Loucy (cell line): Measurements from ENCODE around the gene ANKRD60.

Experiments used
- H2AFZ ChIP-seq: fragments of 200-600 bp; sonication (generic); 2 replicates; pipeline ENCODE4 v1.6.0; 2016; ENCODE audit warnings: antibody characterized with exemption, mild to moderate bottlenecking, low read length, moderate library complexity
- H3F3A ChIP-seq: fragments of 200-600 bp; 2 replicates; pipeline ENCODE4 v1.6.0; 2016; ENCODE audit warnings: antibody characterized with exemption, low read depth, mild to moderate bottlenecking
- H3K27me3 ChIP-seq: fragments of 200-600 bp; sonication (generic); 2 replicates; pipeline ENCODE4 v1.6.1; 2014; ENCODE audit warnings: low read length, mild to moderate bottlenecking; ENCODE audit not compliant: insufficient read depth, poor library complexity, severe bottlenecking
- H3K36me3 ChIP-seq: fragments of 200-600 bp; sonication (generic); 2 replicates; pipeline ENCODE4 v1.6.1; 2016; ENCODE audit warnings: low read length; ENCODE audit not compliant: insufficient read depth
- H3K4me1 ChIP-seq: fragments of 200-600 bp; sonication (generic); 2 replicates; pipeline ENCODE4 v1.5.1; 2014; ENCODE audit warnings: low read length, mild to moderate bottlenecking; ENCODE audit not compliant: insufficient read depth, poor library complexity, severe bottlenecking
- H3K4me2 ChIP-seq: fragments of 200-600 bp; sonication (generic); 2 replicates; pipeline ENCODE4 v1.6.0; 2014; ENCODE audit warnings: antibody characterized with exemption, low read length, low read depth, mild to moderate bottlenecking; ENCODE audit not compliant: poor library complexity, severe bottlenecking
- H3K4me3 ChIP-seq: fragments of 200-600 bp; sonication (generic); 2 replicates; pipeline ENCODE4 v1.5.1; 2014; ENCODE audit warnings: low read length, mild to moderate bottlenecking, mixed read lengths; ENCODE audit not compliant: poor library complexity, severe bottlenecking
- H3K79me2 ChIP-seq: fragments of 200-600 bp; sonication (generic); 2 replicates; pipeline ENCODE4 v1.6.1; 2014; ENCODE audit warnings: low read length; ENCODE audit not compliant: insufficient read depth
- H3K9ac ChIP-seq: fragments of 200-600 bp; sonication (generic); 2 replicates; pipeline ENCODE4 v1.6.0; 2014; ENCODE audit warnings: mild to moderate bottlenecking, low read depth, low read length, moderate library complexity; ENCODE audit not compliant: poor library complexity, severe bottlenecking
- H3K9me2 ChIP-seq: fragments of 200-600 bp; sonication (generic); replicated peaks from 2 replicates; pipeline ENCODE4 v1.6.1; 2016; ENCODE audit warnings: low read depth, low read length, mixed read lengths
- H3K9me3 ChIP-seq: fragments of 200-600 bp; sonication (generic); 2 replicates; pipeline ENCODE4 v1.6.1; 2014; ENCODE audit warnings: mild to moderate bottlenecking, antibody characterized with exemption, low read length, low read depth; ENCODE audit not compliant: insufficient read depth
- H4K20me1 ChIP-seq: fragments of 200-600 bp; sonication (generic); 2 replicates; pipeline ENCODE4 v1.6.0; 2014; ENCODE audit warnings: antibody characterized with exemption, low read length, mild to moderate bottlenecking; ENCODE audit not compliant: insufficient read depth, poor library complexity, severe bottlenecking
- EZH2phosphoT487 ChIP-seq: fragments of 200-600 bp; IDR thresholded peaks from 2 replicates; pipeline ENCODE4 v1.6.1; 2018; ENCODE audit warnings: antibody characterized with exemption, mild to moderate bottlenecking, moderate library complexity, borderline replicate concordance
- TF ChIP-seq, protein P1 (sequence below): fragments of 200-600 bp; sonication (generic); conservative IDR thresholded peaks from 2 replicates; pipeline ENCODE4 v1.5.1; 2014; ENCODE audit warnings: mild to moderate bottlenecking, antibody characterized with exemption, low read length

The ANKRD60 gene

DNA sequence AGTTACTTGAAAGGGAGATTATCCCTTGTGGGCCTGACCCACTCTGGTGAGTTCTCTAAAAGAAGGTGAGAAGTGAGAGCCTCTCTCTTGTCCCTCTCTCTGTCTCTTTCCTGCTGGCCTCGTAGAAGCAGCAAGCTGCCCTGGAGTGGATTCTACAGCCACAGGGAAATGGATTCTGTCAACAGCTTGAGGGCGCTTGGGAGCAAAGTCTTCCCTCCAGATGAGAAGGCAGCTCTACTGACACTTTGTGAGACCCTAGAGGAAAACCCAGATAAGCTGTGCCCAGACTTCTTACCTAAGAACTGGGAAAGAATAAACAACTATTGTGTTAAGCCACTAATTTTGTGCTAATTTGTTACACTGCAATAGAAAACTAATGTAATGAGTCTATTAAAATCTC lies 39.9 kb downstream of the ANKRD60 start:
- no peaks in the 10 kb centered on the region for H3K79me2 ChIP-seq
- no peaks in the 10 kb centered on the region for H3F3A ChIP-seq
- no peak overlapping the region for H2AFZ ChIP-seq
- H3K9me2 ChIP-seq, result no peaks in the 10 kb centered on the region
- no peaks in the 10 kb centered on the region for H4K20me1 ChIP-seq
- no peak overlapping the region for H3K4me3 ChIP-seq
- no peaks in the 10 kb centered on the region for H3K9me3 ChIP-seq
- no peak overlapping the region for H3K9ac ChIP-seq
- no peaks in the 10 kb centered on the region for H3K27me3 ChIP-seq
- no peak for TF ChIP-seq EZH2phosphoT487
- TF ChIP-seq, protein P1, sequence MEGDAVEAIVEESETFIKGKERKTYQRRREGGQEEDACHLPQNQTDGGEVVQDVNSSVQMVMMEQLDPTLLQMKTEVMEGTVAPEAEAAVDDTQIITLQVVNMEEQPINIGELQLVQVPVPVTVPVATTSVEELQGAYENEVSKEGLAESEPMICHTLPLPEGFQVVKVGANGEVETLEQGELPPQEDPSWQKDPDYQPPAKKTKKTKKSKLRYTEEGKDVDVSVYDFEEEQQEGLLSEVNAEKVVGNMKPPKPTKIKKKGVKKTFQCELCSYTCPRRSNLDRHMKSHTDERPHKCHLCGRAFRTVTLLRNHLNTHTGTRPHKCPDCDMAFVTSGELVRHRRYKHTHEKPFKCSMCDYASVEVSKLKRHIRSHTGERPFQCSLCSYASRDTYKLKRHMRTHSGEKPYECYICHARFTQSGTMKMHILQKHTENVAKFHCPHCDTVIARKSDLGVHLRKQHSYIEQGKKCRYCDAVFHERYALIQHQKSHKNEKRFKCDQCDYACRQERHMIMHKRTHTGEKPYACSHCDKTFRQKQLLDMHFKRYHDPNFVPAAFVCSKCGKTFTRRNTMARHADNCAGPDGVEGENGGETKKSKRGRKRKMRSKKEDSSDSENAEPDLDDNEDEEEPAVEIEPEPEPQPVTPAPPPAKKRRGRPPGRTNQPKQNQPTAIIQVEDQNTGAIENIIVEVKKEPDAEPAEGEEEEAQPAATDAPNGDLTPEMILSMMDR, result 0 out of 2 replicates have a peak, but pooled peaks have one; percentile 24
- H3K4me2 ChIP-seq, result no peak overlapping the region
- H3K36me3 ChIP-seq, result no peaks in the 10 kb centered on the region
- H3K4me1 ChIP-seq, result no peaks in the 10 kb centered on the region

DNA sequence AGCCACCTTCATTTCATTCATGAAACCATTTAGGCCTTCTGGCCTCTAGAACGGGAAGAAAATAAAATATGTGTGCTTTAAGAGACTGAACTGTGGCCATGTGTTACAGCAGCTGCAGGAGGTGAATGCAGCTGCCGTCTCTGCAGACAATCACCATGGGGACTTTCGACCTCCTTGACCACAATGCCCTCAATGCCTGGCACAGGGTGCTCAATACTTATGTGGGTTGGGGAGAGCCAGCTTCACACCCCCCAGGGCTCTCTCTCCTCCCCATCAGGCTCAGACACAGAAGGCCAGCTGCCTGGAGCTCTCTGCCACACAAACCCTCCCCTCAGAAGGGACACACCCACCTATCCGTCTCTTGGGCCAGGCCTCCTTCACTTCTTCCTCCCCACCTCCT lies 43.5 kb downstream of the ANKRD60 start:
- Histone ChIP-seq H3K9me2 (no peaks in the 10 kb centered on the region), H3K4me1 (no peaks in the 10 kb centered on the region), H3K4me2 (no peak overlapping the region), H3F3A (no peaks in the 10 kb centered on the region), H3K9ac (no peak overlapping the region), H3K36me3 (no peaks in the 10 kb centered on the region), H3K9me3 (no peaks in the 10 kb centered on the region), H3K79me2 (no peaks in the 10 kb centered on the region), H4K20me1 (no peaks in the 10 kb centered on the region), H2AFZ (no peak overlapping the region), H3K4me3 (no peak overlapping the region), H3K27me3 (no peaks in the 10 kb centered on the region)
- TF ChIP-seq, protein P1, result no peak
- TF ChIP-seq EZH2phosphoT487, result no peak

DNA sequence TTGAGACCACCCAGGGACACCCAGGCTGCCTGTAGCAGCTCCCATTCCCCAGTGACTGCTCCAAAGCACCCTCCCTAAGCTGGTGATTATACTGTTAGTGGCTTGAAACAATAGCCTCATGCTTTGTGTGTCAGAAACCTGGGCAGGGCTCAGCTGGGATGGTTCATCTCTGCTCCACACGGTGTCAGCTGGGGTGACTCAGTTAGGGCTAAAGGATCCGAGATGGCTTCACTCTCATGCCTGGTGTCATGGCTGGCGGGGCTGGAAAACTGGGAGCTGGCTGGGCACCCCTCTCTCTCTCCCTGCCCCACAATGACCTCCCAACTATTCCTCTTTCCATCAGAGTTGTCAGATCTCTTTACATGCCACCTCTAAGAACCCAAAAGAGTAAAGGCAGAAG lies 44.4 kb downstream of the ANKRD60 start:
- no peaks in the 10 kb centered on the region for H3K36me3 ChIP-seq
- H3K4me2 ChIP-seq, result no peak overlapping the region
- TF ChIP-seq, protein P1, result no peak
- TF ChIP-seq EZH2phosphoT487, result no peak
- H3K27me3 ChIP-seq, result no peaks in the 10 kb centered on the region
- H3F3A ChIP-seq, result no peaks in the 10 kb centered on the region
- H2AFZ ChIP-seq, result no peak overlapping the region
- H3K9ac ChIP-seq, result no peak overlapping the region
- H3K79me2 ChIP-seq, result no peaks in the 10 kb centered on the region
- H3K9me3 ChIP-seq, result no peaks in the 10 kb centered on the region
- H3K4me3 ChIP-seq, result no peak overlapping the region
- H4K20me1 ChIP-seq, result no peaks in the 10 kb centered on the region
- no peaks in the 10 kb centered on the region for H3K9me2 ChIP-seq
- H3K4me1 ChIP-seq, result peaks cover 4% of the 10 kb centered on the region
